HUDEP-2 (cell line): ENCODE data around the gene ADPRHL1.
"Not testable (repeated sequence)": the region's sequence is repeated elsewhere in the genome, so short reads cannot be mapped to it uniquely, and the experiment has no call there.

Source experiments
- DNase-seq, 76 experiments: peaks; one replicate each; lab custom pipeline; 2025; ENCODE audit not compliant: unreplicated experiment in 76 of 76; lab: John Stamatoyannopoulos, UW

The ADPRHL1 gene

GRCh38 chr13:113437408-113438010 is 15.8 kb downstream of the ADPRHL1 start:
- DNase-seq: no peak

- not testable (repeated sequence) for DNase-seq
Measured at GRCh38 chr13:113436866-113437265, 16.4 kb downstream of the ADPRHL1 start.

- not testable (repeated sequence) for DNase-seq
Measured at GRCh38 chr13:113435907-113436306, 17.4 kb downstream of the ADPRHL1 start.

- no peak for DNase-seq
Measured at GRCh38 chr13:113433391-113433916, 19.8 kb downstream of the ADPRHL1 start.

- no peak for DNase-seq
Measured at GRCh38 chr13:113432506-113433270, 20.6 kb downstream of the ADPRHL1 start.

GRCh38 chr13:113431171-113431570 is 22.1 kb downstream of the ADPRHL1 start:
- DNase-seq: no peak

- DNase-seq: no peak
Measured at GRCh38 chr13:113430378-113431110, 22.7 kb downstream of the ADPRHL1 start.

- DNase-seq: no peak
Measured at GRCh38 chr13:113429608-113429985, 23.7 kb downstream of the ADPRHL1 start.

- no peak for DNase-seq
Measured at GRCh38 chr13:113428871-113429607, 24.2 kb downstream of the ADPRHL1 start.

GRCh38 chr13:113428469-113428865 is 24.8 kb downstream of the ADPRHL1 start:
- DNase-seq: no peak

GRCh38 chr13:113427562-113428468 is 25.5 kb downstream of the ADPRHL1 start:
- DNase-seq: no peak

GRCh38 chr13:113426591-113426986 is 26.7 kb downstream of the ADPRHL1 start:
- DNase-seq: no peak

- DNase-seq: no peak
Measured at GRCh38 chr13:113425941-113426590, 27.2 kb downstream of the ADPRHL1 start.

GRCh38 chr13:113423520-113424163 is 29.6 kb downstream of the ADPRHL1 start:
- no peak for DNase-seq

- DNase-seq: no peak
Measured at GRCh38 chr13:113422807-113423519, 30.3 kb downstream of the ADPRHL1 start.

- no peak for DNase-seq
Measured at GRCh38 chr13:113421673-113422270, 31.5 kb downstream of the ADPRHL1 start.

GRCh38 chr13:113420833-113421600 is 32.3 kb downstream of the ADPRHL1 start:
- DNase-seq: peak in 2 of 76 experiments; percentile 4 to 10
